HEK293 (cell line): ENCODE data around the gene COX10.

Experiments used
- BCL11B ChIP-seq: fragments of 450-650 bp; formaldehyde crosslinking; IDR thresholded peaks from 2 replicates; pipeline ENCODE4 v1.5.1; 2016; ENCODE audit warnings: low read depth, missing biosample characterization, missing genetic modification characterization
- MYNN ChIP-seq: fragments of 450-650 bp; formaldehyde crosslinking; IDR thresholded peaks from 2 replicates; pipeline ENCODE4 v1.5.1; 2016; ENCODE audit warnings: missing biosample characterization, missing genetic modification characterization, borderline replicate concordance
- WT1 ChIP-seq: fragments of 450-650 bp; formaldehyde crosslinking; IDR thresholded peaks from 2 replicates; pipeline ENCODE4 v1.5.1; 2016; ENCODE audit warnings: missing biosample characterization, missing genetic modification characterization
- ZBTB7A ChIP-seq: fragments of 450-650 bp; formaldehyde crosslinking; IDR thresholded peaks from 2 replicates; pipeline ENCODE4 v1.5.1; 2016; ENCODE audit warnings: low read depth, missing biosample characterization, missing genetic modification characterization
- ZFP3 ChIP-seq: fragments of 450-650 bp; formaldehyde crosslinking; IDR thresholded peaks from 2 replicates; pipeline ENCODE4 v1.5.1; 2016; ENCODE audit warnings: low read depth, missing biosample characterization, missing genetic modification characterization
- ZFP37 ChIP-seq: fragments of 450-650 bp; formaldehyde crosslinking; IDR thresholded peaks from 2 replicates; pipeline ENCODE4 v1.5.1; 2016; ENCODE audit warnings: missing biosample characterization, missing genetic modification characterization
- ZNF146 ChIP-seq: fragments of 450-650 bp; formaldehyde crosslinking; IDR thresholded peaks from 2 replicates; pipeline ENCODE4 v1.5.1; 2016; ENCODE audit warnings: missing biosample characterization, missing genetic modification characterization
- ZNF19 ChIP-seq: fragments of 450-650 bp; formaldehyde crosslinking; IDR thresholded peaks from 2 replicates; pipeline ENCODE4; 2016; ENCODE audit warnings: missing biosample characterization, missing genetic modification characterization, low read depth
- ZNF2 ChIP-seq: fragments of 450-650 bp; formaldehyde crosslinking; IDR thresholded peaks from 2 replicates; pipeline ENCODE4 v1.5.1; 2016; ENCODE audit warnings: missing biosample characterization, missing genetic modification characterization
- ZNF24 ChIP-seq: fragments of 450-650 bp; formaldehyde crosslinking; IDR thresholded peaks from 2 replicates; pipeline ENCODE4 v1.5.1; 2016; ENCODE audit warnings: missing biosample characterization, missing genetic modification characterization
- ZNF266 ChIP-seq: fragments of 450-650 bp; formaldehyde crosslinking; IDR thresholded peaks from 2 replicates; pipeline ENCODE4 v1.5.1; 2016; ENCODE audit warnings: missing biosample characterization, missing genetic modification characterization, low read depth
- ZNF366 ChIP-seq: fragments of 450-650 bp; formaldehyde crosslinking; conservative IDR thresholded peaks from 2 replicates; pipeline ENCODE4 v1.5.1; 2016; ENCODE audit warnings: missing biosample characterization, missing genetic modification characterization
- ZNF37A ChIP-seq: fragments of 450-650 bp; IDR thresholded peaks from 2 replicates; pipeline ENCODE4 v1.5.1; 2018; ENCODE audit warnings: missing biosample characterization, missing genetic modification characterization
- ZNF610 ChIP-seq: fragments of 450-650 bp; formaldehyde crosslinking; IDR thresholded peaks from 2 replicates; pipeline ENCODE4 v1.5.1; 2016; ENCODE audit warnings: missing biosample characterization, missing genetic modification characterization, borderline replicate concordance
- ZNF624 ChIP-seq: fragments of 450-650 bp; formaldehyde crosslinking; IDR thresholded peaks from 2 replicates; pipeline ENCODE4 v1.5.1; 2017; ENCODE audit warnings: missing biosample characterization, missing genetic modification characterization
- ZNF626 ChIP-seq: fragments of 450-650 bp; sonication (Bioruptor Pico); formaldehyde crosslinking; IDR thresholded peaks from 2 replicates; pipeline ENCODE4 v1.5.1; 2018; ENCODE audit warnings: missing biosample characterization, missing genetic modification characterization, inconsistent platforms
- ZNF629 ChIP-seq: fragments of 450-650 bp; formaldehyde crosslinking; IDR thresholded peaks from 2 replicates; pipeline ENCODE4 v1.5.1; 2017; ENCODE audit warnings: missing biosample characterization, missing genetic modification characterization
- ZNF701 ChIP-seq: fragments of 450-650 bp; formaldehyde crosslinking; IDR thresholded peaks from 2 replicates; pipeline ENCODE4 v1.5.1; 2016; ENCODE audit warnings: missing biosample characterization, missing genetic modification characterization
- ZNF707 ChIP-seq: fragments of 450-650 bp; formaldehyde crosslinking; IDR thresholded peaks from 2 replicates; pipeline ENCODE4 v1.5.1; 2016; ENCODE audit warnings: missing biosample characterization, missing genetic modification characterization
- ZNF792 ChIP-seq: fragments of 450-650 bp; formaldehyde crosslinking; IDR thresholded peaks from 2 replicates; pipeline ENCODE4 v1.5.1; 2016; ENCODE audit warnings: missing biosample characterization, missing genetic modification characterization
- TF ChIP-seq, protein P1 (sequence below): fragments of 450-650 bp; formaldehyde crosslinking; IDR thresholded peaks from 2 replicates; pipeline ENCODE4 v1.5.1; 2016; ENCODE audit warnings: missing biosample characterization, missing genetic modification characterization
- TF ChIP-seq, protein P2 (sequence below): fragments of 450-650 bp; formaldehyde crosslinking; IDR thresholded peaks from 2 replicates; pipeline ENCODE4 v1.5.1; 2016; ENCODE audit warnings: missing biosample characterization, missing genetic modification characterization
- TF ChIP-seq, protein P3 (sequence below): fragments of 450-650 bp; formaldehyde crosslinking; IDR thresholded peaks from 2 replicates; pipeline ENCODE4 v1.5.1; 2016; ENCODE audit warnings: missing biosample characterization, missing genetic modification characterization
- TF ChIP-seq, protein P4 (sequence below): fragments of 450-650 bp; formaldehyde crosslinking; IDR thresholded peaks from 2 replicates; pipeline ENCODE4 v1.5.1; 2016; ENCODE audit warnings: missing biosample characterization, missing genetic modification characterization
- TF ChIP-seq, protein P5 (sequence below): fragments of 450-650 bp; formaldehyde crosslinking; IDR thresholded peaks from 2 replicates; pipeline ENCODE4 v1.5.1; 2017; ENCODE audit warnings: missing biosample characterization, mild to moderate bottlenecking, missing genetic modification characterization, moderate library complexity
- TF ChIP-seq, protein P6 (sequence below): fragments of 450-650 bp; formaldehyde crosslinking; IDR thresholded peaks from 2 replicates; pipeline ENCODE4 v1.5.1; 2017; ENCODE audit warnings: missing biosample characterization, missing genetic modification characterization
- TF ChIP-seq, protein P7 (sequence below): fragments of 450-650 bp; formaldehyde crosslinking; IDR thresholded peaks from 2 replicates; pipeline ENCODE4 v1.5.1; 2016; ENCODE audit warnings: missing biosample characterization, missing genetic modification characterization

Gene COX10

DNA sequence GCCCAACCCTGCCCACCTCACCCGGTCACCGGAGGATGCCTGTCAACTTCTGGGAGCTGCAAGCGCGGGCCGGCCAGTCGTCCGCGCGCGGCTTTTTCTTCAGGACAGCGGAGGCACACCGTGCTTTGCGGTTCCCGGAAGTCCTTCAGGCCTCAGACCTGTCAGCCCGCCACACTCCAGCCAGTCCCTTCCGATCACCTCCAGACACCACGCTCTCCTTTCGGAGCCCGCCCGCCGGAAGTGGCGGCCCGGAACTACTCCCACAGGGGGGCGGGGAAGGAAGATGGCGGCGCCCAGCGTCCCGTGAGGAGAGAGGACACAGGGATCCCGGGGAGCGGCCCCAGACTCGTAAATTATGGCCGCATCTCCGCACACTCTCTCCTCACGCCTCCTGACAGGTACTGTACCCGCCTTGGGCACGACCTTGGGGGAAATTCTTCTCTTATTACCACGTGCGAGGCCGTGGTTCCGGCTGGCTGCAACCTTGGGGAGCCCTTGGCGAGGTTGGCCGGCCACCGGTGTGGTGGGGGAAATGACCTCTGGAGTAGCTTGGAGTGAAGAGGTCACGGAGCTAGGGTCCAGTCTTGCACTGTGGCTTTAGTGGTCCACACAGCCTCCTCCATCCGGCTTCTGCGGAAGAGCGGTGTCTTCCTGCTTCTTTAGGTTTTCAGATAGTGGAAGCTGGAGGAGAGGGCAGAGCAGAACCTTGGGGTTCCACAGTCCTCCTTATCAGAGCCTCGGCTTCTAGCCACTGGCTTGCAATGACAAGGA, at the start of gene COX10 (continued):
- peak; percentile 92; the same call in 1 of the 2 replicates for TF ChIP-seq ZNF610
- TF ChIP-seq ZNF24 (tag by site-specific recombination): 0 out of 2 replicates have a peak, but pooled peaks have one; percentile 20
- no peak for TF ChIP-seq ZNF792 (tag by site-specific recombination)
- TF ChIP-seq ZNF626 (tag by site-specific recombination): no peak
- TF ChIP-seq ZNF266 (tag by site-specific recombination): no peak
- TF ChIP-seq, protein P1, sequence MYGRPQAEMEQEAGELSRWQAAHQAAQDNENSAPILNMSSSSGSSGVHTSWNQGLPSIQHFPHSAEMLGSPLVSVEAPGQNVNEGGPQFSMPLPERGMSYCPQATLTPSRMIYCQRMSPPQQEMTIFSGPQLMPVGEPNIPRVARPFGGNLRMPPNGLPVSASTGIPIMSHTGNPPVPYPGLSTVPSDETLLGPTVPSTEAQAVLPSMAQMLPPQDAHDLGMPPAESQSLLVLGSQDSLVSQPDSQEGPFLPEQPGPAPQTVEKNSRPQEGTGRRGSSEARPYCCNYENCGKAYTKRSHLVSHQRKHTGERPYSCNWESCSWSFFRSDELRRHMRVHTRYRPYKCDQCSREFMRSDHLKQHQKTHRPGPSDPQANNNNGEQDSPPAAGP (tag by site-specific recombination): no peak
- TF ChIP-seq MYNN (tag by site-specific recombination): no peak
- TF ChIP-seq, protein P2, sequence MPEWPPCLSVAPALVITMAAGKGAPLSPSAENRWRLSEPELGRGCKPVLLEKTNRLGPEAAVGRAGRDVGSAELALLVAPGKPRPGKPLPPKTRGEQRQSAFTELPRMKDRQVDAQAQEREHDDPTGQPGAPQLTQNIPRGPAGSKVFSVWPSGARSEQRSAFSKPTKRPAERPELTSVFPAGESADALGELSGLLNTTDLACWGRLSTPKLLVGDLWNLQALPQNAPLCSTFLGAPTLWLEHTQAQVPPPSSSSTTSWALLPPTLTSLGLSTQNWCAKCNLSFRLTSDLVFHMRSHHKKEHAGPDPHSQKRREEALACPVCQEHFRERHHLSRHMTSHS (tag by site-specific recombination): no peak
- 0 out of 2 replicates have a peak, but pooled peaks have one; percentile 32 for TF ChIP-seq ZNF2
- 0 out of 2 replicates have a peak, but pooled peaks have one; percentile 22 for TF ChIP-seq BCL11B (tag by site-specific recombination)
- TF ChIP-seq, protein P3, sequence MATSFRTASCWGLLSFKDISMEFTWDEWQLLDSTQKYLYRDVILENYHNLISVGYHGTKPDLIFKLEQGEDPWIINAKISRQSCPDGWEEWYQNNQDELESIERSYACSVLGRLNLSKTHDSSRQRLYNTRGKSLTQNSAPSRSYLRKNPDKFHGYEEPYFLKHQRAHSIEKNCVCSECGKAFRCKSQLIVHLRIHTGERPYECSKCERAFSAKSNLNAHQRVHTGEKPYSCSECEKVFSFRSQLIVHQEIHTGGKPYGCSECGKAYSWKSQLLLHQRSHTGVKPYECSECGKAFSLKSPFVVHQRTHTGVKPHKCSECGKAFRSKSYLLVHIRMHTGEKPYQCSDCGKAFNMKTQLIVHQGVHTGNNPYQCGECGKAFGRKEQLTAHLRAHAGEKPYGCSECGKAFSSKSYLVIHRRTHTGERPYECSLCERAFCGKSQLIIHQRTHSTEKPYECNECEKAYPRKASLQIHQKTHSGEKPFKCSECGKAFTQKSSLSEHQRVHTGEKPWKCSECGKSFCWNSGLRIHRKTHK (tag by site-specific recombination): no peak
- TF ChIP-seq ZFP37 (tag by site-specific recombination): 0 out of 2 replicates have a peak, but pooled peaks have one; percentile 50
- TF ChIP-seq, protein P4, sequence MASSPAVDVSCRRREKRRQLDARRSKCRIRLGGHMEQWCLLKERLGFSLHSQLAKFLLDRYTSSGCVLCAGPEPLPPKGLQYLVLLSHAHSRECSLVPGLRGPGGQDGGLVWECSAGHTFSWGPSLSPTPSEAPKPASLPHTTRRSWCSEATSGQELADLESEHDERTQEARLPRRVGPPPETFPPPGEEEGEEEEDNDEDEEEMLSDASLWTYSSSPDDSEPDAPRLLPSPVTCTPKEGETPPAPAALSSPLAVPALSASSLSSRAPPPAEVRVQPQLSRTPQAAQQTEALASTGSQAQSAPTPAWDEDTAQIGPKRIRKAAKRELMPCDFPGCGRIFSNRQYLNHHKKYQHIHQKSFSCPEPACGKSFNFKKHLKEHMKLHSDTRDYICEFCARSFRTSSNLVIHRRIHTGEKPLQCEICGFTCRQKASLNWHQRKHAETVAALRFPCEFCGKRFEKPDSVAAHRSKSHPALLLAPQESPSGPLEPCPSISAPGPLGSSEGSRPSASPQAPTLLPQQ (tag by site-specific recombination): no peak
- TF ChIP-seq WT1 (tag by site-specific recombination): peak; percentile 72; the same call in 1 of the 2 replicates
- TF ChIP-seq ZBTB7A (tag by site-specific recombination): no peak
- TF ChIP-seq ZNF701 (tag by site-specific recombination): no peak
- TF ChIP-seq, protein P5, sequence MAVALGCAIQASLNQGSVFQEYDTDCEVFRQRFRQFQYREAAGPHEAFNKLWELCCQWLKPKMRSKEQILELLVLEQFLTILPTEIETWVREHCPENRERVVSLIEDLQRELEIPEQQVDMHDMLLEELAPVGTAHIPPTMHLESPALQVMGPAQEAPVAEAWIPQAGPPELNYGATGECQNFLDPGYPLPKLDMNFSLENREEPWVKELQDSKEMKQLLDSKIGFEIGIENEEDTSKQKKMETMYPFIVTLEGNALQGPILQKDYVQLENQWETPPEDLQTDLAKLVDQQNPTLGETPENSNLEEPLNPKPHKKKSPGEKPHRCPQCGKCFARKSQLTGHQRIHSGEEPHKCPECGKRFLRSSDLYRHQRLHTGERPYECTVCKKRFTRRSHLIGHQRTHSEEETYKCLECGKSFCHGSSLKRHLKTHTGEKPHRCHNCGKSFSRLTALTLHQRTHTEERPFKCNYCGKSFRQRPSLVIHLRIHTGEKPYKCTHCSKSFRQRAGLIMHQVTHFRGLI (tag by site-specific recombination): peak; percentile 79
- TF ChIP-seq ZNF366 (tag by site-specific recombination): no peak
- TF ChIP-seq, protein P6, sequence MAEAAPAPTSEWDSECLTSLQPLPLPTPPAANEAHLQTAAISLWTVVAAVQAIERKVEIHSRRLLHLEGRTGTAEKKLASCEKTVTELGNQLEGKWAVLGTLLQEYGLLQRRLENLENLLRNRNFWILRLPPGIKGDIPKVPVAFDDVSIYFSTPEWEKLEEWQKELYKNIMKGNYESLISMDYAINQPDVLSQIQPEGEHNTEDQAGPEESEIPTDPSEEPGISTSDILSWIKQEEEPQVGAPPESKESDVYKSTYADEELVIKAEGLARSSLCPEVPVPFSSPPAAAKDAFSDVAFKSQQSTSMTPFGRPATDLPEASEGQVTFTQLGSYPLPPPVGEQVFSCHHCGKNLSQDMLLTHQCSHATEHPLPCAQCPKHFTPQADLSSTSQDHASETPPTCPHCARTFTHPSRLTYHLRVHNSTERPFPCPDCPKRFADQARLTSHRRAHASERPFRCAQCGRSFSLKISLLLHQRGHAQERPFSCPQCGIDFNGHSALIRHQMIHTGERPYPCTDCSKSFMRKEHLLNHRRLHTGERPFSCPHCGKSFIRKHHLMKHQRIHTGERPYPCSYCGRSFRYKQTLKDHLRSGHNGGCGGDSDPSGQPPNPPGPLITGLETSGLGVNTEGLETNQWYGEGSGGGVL (tag by site-specific recombination): no peak
- peak; percentile 69 for TF ChIP-seq ZNF629 (tag by site-specific recombination)
- TF ChIP-seq ZNF146 (tag by site-specific recombination): no peak
- no peak for TF ChIP-seq ZFP3 (tag by site-specific recombination)
- no peak for TF ChIP-seq ZNF624
- TF ChIP-seq, protein P7, sequence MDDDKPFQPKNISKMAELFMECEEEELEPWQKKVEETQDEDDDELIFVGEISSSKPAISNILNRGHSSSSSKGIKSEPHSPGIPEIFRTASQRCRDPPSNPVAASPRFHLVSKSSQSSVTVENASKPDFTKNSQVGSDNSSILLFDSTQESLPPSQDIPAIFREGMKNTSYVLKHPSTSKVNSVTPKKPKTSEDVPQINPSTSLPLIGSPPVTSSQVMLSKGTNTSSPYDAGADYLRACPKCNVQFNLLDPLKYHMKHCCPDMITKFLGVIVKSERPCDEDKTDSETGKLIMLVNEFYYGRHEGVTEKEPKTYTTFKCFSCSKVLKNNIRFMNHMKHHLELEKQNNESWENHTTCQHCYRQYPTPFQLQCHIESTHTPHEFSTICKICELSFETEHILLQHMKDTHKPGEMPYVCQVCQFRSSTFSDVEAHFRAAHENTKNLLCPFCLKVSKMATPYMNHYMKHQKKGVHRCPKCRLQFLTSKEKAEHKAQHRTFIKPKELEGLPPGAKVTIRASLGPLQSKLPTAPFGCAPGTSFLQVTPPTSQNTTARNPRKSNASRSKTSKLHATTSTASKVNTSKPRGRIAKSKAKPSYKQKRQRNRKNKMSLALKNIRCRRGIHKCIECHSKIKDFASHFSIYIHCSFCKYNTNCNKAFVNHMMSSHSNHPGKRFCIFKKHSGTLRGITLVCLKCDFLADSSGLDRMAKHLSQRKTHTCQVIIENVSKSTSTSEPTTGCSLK (tag by site-specific recombination): no peak
- no peak for TF ChIP-seq ZNF19 (tag by site-specific recombination)
- no peak for TF ChIP-seq ZNF37A (tag by site-specific recombination)
- no peak for TF ChIP-seq ZNF707
